Liver (tissue), 9 donors: ENCODE results near the gene NDUFS7. TPM values are rescaled to one million over a fixed set of nuclear protein-coding genes. Genes with fewer than 3 reads are reported as not detected.

Experiments
- DNase-seq: peaks from one replicate; pipeline ENCODE4 v3.0.0-alpha.2; 2017; ENCODE audit warnings: low spot score
- H3K27ac ChIP-seq, 2 donors: one replicate each; pipeline ENCODE4 v1.7.0; 2013; ENCODE audit warnings: inconsistent platforms in 2 of 2, low read length in 2 of 2, control low read depth in 1 of 2, low read depth in 1 of 2, mild to moderate bottlenecking in 1 of 2
- H3K27me3 ChIP-seq, 4 donors: one replicate each; pipeline versions ENCODE4 v1.6.1 to v1.7.0; 2013; ENCODE audit warnings: low read length in 3 of 4, inconsistent platforms in 1 of 4, mild to moderate bottlenecking in 1 of 4, moderate library complexity in 1 of 4; ENCODE audit not compliant: control insufficient read depth in 4 of 4, insufficient read depth in 4 of 4
- H3K36me3 ChIP-seq, 4 donors: one replicate each; pipeline versions ENCODE4 v1.6.1 to v1.7.0; 2013; ENCODE audit warnings: low read length in 3 of 4, mild to moderate bottlenecking in 3 of 4, low read depth in 1 of 4, moderate library complexity in 1 of 4; ENCODE audit not compliant: control insufficient read depth in 4 of 4, insufficient read depth in 3 of 4
- H3K4me1 ChIP-seq, 4 donors: one replicate each; pipeline versions ENCODE4 v1.6.1 to v1.7.0; 2013; ENCODE audit warnings: low read length in 3 of 4, mild to moderate bottlenecking in 3 of 4, moderate library complexity in 1 of 4; ENCODE audit not compliant: control insufficient read depth in 4 of 4, insufficient read depth in 4 of 4
- H3K4me3 ChIP-seq, 3 donors: one replicate each; pipeline versions ENCODE4 v1.6.1 to v1.7.0; 2013; ENCODE audit warnings: low read length in 3 of 3, control low read depth in 1 of 3, low read depth in 1 of 3, mild to moderate bottlenecking in 1 of 3
- H3K9ac ChIP-seq, 2 donors: one replicate each; pipeline ENCODE4 v1.7.0; 2013; ENCODE audit warnings: low read length in 2 of 2, mild to moderate bottlenecking in 2 of 2, moderate library complexity in 2 of 2, control low read depth in 1 of 2, low read depth in 1 of 2
- H3K9me3 ChIP-seq, 4 donors: one replicate each; pipeline versions ENCODE4 v1.6.1 to v1.7.0; 2013; ENCODE audit warnings: low read length in 3 of 4; ENCODE audit not compliant: control insufficient read depth in 4 of 4
- EGR1 ChIP-seq, 2 donors: IDR thresholded peaks; 2 replicates each; pipeline ENCODE4 v1.6.1; 2016 to 2018; ENCODE audit warnings: antibody characterized with exemption in 2 of 2, low read depth in 2 of 2
- FOXA1 ChIP-seq: IDR thresholded peaks from 2 replicates; pipeline ENCODE4 v1.6.1; 2016; ENCODE audit warnings: antibody characterized with exemption
- FOXA2 ChIP-seq: IDR thresholded peaks from 2 replicates; pipeline ENCODE4 v1.6.1; 2016; ENCODE audit warnings: antibody characterized with exemption
- GABPA ChIP-seq, 2 donors: IDR thresholded peaks in 1 of 2; conservative IDR thresholded peaks in 1 of 2; 2 replicates each; pipeline ENCODE4 v1.6.1; 2016; ENCODE audit warnings: antibody characterized with exemption in 2 of 2, mild to moderate bottlenecking in 1 of 2, moderate library complexity in 1 of 2
- HNF4A ChIP-seq, 2 donors: conservative IDR thresholded peaks; 2 replicates each; pipeline ENCODE4 v1.6.1; 2016; ENCODE audit warnings: antibody characterized with exemption in 2 of 2, mild to moderate bottlenecking in 2 of 2
- HNF4G ChIP-seq: IDR thresholded peaks from 2 replicates; pipeline ENCODE4 v1.6.1; 2016; ENCODE audit warnings: antibody characterized with exemption
- JUND ChIP-seq, 2 donors: IDR thresholded peaks; 2 replicates each; pipeline ENCODE4 v1.6.1; 2016; ENCODE audit warnings: antibody characterized with exemption in 2 of 2
- NR2F2 ChIP-seq: IDR thresholded peaks from 2 replicates; pipeline ENCODE4 v1.6.1; 2016; ENCODE audit warnings: antibody characterized with exemption
- RAD21 ChIP-seq, 2 donors: IDR thresholded peaks; 2 replicates each; pipeline ENCODE4 v1.6.1; 2016; ENCODE audit warnings: antibody characterized with exemption in 2 of 2, mild to moderate bottlenecking in 2 of 2
- RXRA ChIP-seq, 2 donors: IDR thresholded peaks; 2 replicates each; pipeline ENCODE4 v1.6.1; 2017 to 2018; ENCODE audit warnings: antibody characterized with exemption in 2 of 2, mild to moderate bottlenecking in 1 of 2
- SP1 ChIP-seq: IDR thresholded peaks from 2 replicates; pipeline ENCODE4 v1.6.1; 2018; ENCODE audit warnings: antibody characterized with exemption, mild to moderate bottlenecking
- TAF1 ChIP-seq: conservative IDR thresholded peaks from 2 replicates; pipeline ENCODE4 v1.6.1; 2016; ENCODE audit warnings: antibody characterized with exemption, mild to moderate bottlenecking
- YY1 ChIP-seq: IDR thresholded peaks from 2 replicates; pipeline ENCODE4 v1.6.1; 2016; ENCODE audit warnings: antibody characterized with exemption, mild to moderate bottlenecking
- WGBS: extraction: QIAGEN DNeasy Blood & Tissue Kit; methylation state at CpG from one replicate; pipeline ENCODE4 v1.1.7; 2013; 5-methylcytosine and 5-hydroxymethylcytosine counted together
- polyA plus RNA-seq, 2 donors: library from polyadenylated mRNA; stranded (reverse) in 1 of 2; unstranded in 1 of 2; fragments of 200-250 nt in 1 of 2; fragments of >200 nt in 1 of 2; fragmentation: Nextera tagmentation in 1 of 2; extraction: Ambion mirVana in 1 of 2; gene quantifications; one replicate each; pipeline versions ENCODE4 v1.2.1 to v1.2.3, GENCODE V29; 2013 to 2015
- total RNA-seq, 2 donors: library from RNA; depleted of rRNA; stranded (reverse); fragments of >200 nt; gene quantifications; one replicate each; pipeline ENCODE4 v1.2.3, GENCODE V29; 2014
- TF ChIP-seq, protein P1 (sequence below): IDR thresholded peaks from 2 replicates; pipeline ENCODE4 v1.6.1; 2016; ENCODE audit warnings: antibody characterized with exemption, mild to moderate bottlenecking
- TF ChIP-seq, protein P2 (sequence below): IDR thresholded peaks from 2 replicates; pipeline ENCODE4 v1.6.1; 2016; ENCODE audit warnings: antibody characterized with exemption
- TF ChIP-seq, protein P3 (sequence below): IDR thresholded peaks from 2 replicates; pipeline ENCODE4 v1.6.1; 2016; ENCODE audit warnings: antibody characterized with exemption
- TF ChIP-seq, protein P4 (sequence below): IDR thresholded peaks from 2 replicates; pipeline ENCODE4 v1.6.1; 2016; ENCODE audit warnings: antibody characterized with exemption
- TF ChIP-seq, protein P5 (sequence below): fragments of 150-350 bp; IDR thresholded peaks from 2 replicates; pipeline ENCODE4 v1.5.1; 2017; ENCODE audit warnings: improper control_type of control experiment, low read depth, low read length; ENCODE audit not compliant: missing input control
- donor health status: healthy.
- donor health status: healthy.
- donor health status: healthy.
- donor health status: healthy.
- donor health status: healthy.

The NDUFS7 gene
- total and polyA plus RNA-seq, 4 donors, result 54.4 to 185 (median 128) TPM

DNA sequence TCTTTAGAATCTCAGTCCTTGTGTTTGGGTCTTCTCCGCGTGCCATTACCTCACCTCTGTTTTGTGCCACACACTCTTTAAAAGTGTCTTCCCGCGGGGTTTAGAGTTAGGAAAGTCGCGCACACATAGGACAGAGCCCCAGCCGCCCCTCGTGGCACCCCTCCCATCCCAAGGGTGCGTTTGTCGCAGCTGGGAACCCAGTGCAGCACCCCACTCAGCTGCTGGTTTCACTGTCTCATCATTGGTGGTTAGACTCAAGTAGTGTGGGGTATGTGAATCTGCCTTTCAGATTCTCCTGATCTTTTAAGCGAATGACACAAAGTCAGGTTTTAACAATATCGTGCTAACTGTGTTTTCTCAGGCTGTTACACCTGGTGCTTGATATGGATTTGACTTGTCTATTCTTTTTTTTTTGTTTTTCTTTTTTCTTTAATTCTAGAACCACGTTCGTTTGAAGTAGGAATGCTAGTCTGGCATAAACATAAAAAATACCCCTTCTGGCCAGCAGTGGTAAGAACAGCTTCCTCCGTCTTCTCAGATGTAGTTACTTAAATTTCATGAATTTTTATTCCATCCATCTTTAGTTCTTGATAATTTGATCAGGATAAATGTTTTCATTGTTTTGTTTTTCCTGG, 19.5 kb upstream of the NDUFS7 start (continued):
- TF ChIP-seq, protein P1, sequence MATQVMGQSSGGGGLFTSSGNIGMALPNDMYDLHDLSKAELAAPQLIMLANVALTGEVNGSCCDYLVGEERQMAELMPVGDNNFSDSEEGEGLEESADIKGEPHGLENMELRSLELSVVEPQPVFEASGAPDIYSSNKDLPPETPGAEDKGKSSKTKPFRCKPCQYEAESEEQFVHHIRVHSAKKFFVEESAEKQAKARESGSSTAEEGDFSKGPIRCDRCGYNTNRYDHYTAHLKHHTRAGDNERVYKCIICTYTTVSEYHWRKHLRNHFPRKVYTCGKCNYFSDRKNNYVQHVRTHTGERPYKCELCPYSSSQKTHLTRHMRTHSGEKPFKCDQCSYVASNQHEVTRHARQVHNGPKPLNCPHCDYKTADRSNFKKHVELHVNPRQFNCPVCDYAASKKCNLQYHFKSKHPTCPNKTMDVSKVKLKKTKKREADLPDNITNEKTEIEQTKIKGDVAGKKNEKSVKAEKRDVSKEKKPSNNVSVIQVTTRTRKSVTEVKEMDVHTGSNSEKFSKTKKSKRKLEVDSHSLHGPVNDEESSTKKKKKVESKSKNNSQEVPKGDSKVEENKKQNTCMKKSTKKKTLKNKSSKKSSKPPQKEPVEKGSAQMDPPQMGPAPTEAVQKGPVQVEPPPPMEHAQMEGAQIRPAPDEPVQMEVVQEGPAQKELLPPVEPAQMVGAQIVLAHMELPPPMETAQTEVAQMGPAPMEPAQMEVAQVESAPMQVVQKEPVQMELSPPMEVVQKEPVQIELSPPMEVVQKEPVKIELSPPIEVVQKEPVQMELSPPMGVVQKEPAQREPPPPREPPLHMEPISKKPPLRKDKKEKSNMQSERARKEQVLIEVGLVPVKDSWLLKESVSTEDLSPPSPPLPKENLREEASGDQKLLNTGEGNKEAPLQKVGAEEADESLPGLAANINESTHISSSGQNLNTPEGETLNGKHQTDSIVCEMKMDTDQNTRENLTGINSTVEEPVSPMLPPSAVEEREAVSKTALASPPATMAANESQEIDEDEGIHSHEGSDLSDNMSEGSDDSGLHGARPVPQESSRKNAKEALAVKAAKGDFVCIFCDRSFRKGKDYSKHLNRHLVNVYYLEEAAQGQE, result no peak

DNA sequence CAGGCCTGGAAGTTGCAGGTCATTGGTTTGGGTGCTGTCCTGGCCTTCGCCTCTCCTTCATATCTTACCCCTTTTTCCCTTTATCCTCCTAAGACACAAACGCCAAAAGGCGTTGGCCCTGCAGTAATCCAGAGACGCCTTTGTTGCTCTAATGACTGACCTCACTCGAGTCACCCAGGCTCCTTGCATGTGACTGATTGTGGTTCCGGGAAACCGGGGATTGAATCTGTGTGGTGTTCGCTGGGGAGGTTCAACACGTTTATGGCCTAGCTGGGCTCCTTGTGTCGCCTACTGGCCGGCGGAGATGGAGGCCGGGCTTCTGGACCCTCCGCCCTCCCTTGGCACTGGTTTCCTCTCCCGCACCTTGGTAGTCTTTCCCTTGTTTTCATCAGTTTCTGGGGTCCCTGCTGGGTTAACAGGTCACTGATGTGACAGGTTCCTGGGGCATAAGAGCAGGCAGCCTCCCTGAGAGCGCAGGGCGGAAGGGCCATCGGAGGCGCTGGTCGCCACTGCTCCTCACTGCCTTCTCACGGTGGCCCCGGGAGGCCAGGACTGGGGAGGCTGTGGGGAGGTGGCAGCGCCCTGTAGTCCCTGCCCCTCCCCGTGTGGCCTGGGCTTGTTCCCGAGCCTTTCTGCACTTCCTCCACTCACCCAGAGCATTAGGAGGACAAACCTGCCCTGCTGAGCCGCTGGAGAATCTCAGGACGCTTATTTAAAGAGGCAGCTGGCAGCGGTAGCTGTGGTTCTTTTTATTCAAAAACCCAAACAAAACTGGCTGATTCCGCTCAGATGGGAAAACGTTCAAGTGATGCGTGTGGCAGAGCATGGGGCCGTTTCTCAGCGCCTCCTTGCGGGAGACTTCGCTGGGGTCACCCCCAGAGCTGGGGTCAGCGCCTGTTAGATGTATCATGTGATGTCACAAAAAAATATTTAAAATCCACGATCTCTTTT, 18.1 kb upstream of the NDUFS7 start:
- no peaks in the 10 kb centered on the region for H3K9me3 ChIP-seq
- peaks cover 0 to 13% (median under 1%) of the 10 kb centered on the region in 4 donors for H3K4me1 ChIP-seq
- H3K36me3 ChIP-seq, result peaks cover 21 to 58% (median 27%) of the 10 kb centered on the region in 4 donors
- H3K4me3 ChIP-seq, result no peak overlapping the region
- no peak for DNase-seq
- no peaks in the 10 kb centered on the region for H3K27me3 ChIP-seq
- TF ChIP-seq, protein P2, sequence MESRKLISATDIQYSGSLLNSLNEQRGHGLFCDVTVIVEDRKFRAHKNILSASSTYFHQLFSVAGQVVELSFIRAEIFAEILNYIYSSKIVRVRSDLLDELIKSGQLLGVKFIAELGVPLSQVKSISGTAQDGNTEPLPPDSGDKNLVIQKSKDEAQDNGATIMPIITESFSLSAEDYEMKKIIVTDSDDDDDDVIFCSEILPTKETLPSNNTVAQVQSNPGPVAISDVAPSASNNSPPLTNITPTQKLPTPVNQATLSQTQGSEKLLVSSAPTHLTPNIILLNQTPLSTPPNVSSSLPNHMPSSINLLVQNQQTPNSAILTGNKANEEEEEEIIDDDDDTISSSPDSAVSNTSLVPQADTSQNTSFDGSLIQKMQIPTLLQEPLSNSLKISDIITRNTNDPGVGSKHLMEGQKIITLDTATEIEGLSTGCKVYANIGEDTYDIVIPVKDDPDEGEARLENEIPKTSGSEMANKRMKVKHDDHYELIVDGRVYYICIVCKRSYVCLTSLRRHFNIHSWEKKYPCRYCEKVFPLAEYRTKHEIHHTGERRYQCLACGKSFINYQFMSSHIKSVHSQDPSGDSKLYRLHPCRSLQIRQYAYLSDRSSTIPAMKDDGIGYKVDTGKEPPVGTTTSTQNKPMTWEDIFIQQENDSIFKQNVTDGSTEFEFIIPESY, result no peak
- TF ChIP-seq HNF4G, result no peak
- TF ChIP-seq EGR1 (IDR thresholded peaks at IDR 0.05; ENCODE audit: low read depth in 2 of 2), result no peak
- no peak for TF ChIP-seq YY1
- TF ChIP-seq, protein P3, sequence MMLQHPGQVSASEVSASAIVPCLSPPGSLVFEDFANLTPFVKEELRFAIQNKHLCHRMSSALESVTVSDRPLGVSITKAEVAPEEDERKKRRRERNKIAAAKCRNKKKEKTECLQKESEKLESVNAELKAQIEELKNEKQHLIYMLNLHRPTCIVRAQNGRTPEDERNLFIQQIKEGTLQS, result no peak
- TF ChIP-seq SP1, result no peak
- TF ChIP-seq, protein P4, sequence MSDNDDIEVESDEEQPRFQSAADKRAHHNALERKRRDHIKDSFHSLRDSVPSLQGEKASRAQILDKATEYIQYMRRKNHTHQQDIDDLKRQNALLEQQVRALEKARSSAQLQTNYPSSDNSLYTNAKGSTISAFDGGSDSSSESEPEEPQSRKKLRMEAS, result no peak
- TF ChIP-seq RXRA (IDR thresholded peaks at IDR 0.05), result no peak
- WGBS, result 92% methylated on average over 37 of the region's 37 CpGs
- H3K9ac ChIP-seq, result no peak overlapping the region
- H3K27ac ChIP-seq, result no peak overlapping the region

DNA sequence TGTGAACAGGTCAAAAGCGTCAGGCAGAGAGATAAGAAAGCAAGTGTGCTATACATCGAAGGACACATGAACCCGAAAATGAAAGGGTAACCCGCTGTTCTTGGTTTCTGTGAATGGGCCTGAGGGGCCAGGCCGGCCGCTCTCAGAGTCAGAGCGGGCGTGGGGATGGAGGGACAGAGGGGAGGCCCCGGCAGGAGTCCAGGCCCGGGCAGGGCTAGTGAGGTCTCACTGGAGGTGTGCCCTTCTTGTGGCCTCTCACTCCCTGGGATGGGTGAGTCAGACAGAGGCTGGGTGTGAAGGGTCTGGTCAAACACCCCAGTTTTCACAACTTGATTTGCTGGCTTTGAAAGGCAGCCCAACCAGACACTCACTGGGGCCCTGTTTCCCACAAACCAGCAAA, 17.4 kb upstream of the NDUFS7 start:
- H3K4me3 ChIP-seq, result no peak overlapping the region
- H3K9ac ChIP-seq, result no peak overlapping the region
- no peaks in the 10 kb centered on the region for H3K27me3 ChIP-seq
- H3K36me3 ChIP-seq, result peaks cover 21 to 65% (median 29%) of the 10 kb centered on the region in 4 donors
- no peak for DNase-seq
- 93% methylated on average over 10 of the region's 10 CpGs for WGBS
- no peak for TF ChIP-seq FOXA1
- TF ChIP-seq HNF4G, result no peak
- no peak for TF ChIP-seq SP1
- no peak for TF ChIP-seq JUND (IDR thresholded peaks at IDR 0.05)
- TF ChIP-seq YY1, result no peak
- TF ChIP-seq EGR1 (IDR thresholded peaks at IDR 0.05; ENCODE audit: low read depth in 2 of 2), result no peak
- TF ChIP-seq, protein P5, sequence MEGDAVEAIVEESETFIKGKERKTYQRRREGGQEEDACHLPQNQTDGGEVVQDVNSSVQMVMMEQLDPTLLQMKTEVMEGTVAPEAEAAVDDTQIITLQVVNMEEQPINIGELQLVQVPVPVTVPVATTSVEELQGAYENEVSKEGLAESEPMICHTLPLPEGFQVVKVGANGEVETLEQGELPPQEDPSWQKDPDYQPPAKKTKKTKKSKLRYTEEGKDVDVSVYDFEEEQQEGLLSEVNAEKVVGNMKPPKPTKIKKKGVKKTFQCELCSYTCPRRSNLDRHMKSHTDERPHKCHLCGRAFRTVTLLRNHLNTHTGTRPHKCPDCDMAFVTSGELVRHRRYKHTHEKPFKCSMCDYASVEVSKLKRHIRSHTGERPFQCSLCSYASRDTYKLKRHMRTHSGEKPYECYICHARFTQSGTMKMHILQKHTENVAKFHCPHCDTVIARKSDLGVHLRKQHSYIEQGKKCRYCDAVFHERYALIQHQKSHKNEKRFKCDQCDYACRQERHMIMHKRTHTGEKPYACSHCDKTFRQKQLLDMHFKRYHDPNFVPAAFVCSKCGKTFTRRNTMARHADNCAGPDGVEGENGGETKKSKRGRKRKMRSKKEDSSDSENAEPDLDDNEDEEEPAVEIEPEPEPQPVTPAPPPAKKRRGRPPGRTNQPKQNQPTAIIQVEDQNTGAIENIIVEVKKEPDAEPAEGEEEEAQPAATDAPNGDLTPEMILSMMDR, result no peak
- no peak for TF ChIP-seq TAF1
- TF ChIP-seq, protein P2, result no peak
- TF ChIP-seq HNF4A (conservative IDR thresholded peaks at IDR 0.05), result no peak
- TF ChIP-seq RAD21 (IDR thresholded peaks at IDR 0.05), result no peak
- TF ChIP-seq FOXA2, result no peak
- no peak for TF ChIP-seq GABPA (IDR thresholded peaks at IDR 0.05 in 1 of 2, conservative IDR thresholded peaks at IDR 0.05 in 1 of 2)
- TF ChIP-seq, protein P4, result no peak
- TF ChIP-seq NR2F2, result no peak
- H3K4me1 ChIP-seq, result peaks cover 0 to 6% (median 0%) of the 10 kb centered on the region in 4 donors
- H3K27ac ChIP-seq, result no peak overlapping the region
- H3K9me3 ChIP-seq, result no peaks in the 10 kb centered on the region
